Natural killer cell (primary cell): ENCODE measurements around the gene SASH1. TPM values are rescaled to one million over a fixed set of nuclear protein-coding genes. Genes with fewer than 3 reads are reported as not detected.

Experiments
- ATAC-seq, 3 donors: fragments of 150-1000 bp in 2 of 3; fragments of 200-7000 bp in 1 of 3; cut with Tn5 transposase; 1 replicate in 1 of 3; 2 replicates in 2 of 3; pipeline ENCODE4 v1.10.0; 2021; ENCODE audit warnings: mild to moderate bottlenecking in 2 of 3, moderate library complexity in 2 of 3
- DNase-seq, 2 donors: peaks; one replicate each; pipeline versions ENCODE4 v3.0.0 to v3.0.0-alpha.2; 2013 to 2021; ENCODE audit warnings: mixed read lengths in 1 of 2
- H3K27ac ChIP-seq: one replicate; pipeline ENCODE4 v1.5.1; 2013; ENCODE audit warnings: mild to moderate bottlenecking, low read length
- H3K27me3 ChIP-seq: one replicate; pipeline ENCODE4 v1.6.1; 2013; ENCODE audit warnings: low read length; ENCODE audit not compliant: control insufficient read depth, insufficient read depth
- H3K36me3 ChIP-seq: one replicate; pipeline ENCODE4 v1.6.1; 2013; ENCODE audit warnings: low read length; ENCODE audit not compliant: control insufficient read depth, insufficient read depth
- H3K4me1 ChIP-seq: one replicate; pipeline ENCODE4 v1.6.1; 2013; ENCODE audit warnings: low read length; ENCODE audit not compliant: control insufficient read depth, insufficient read depth
- H3K4me3 ChIP-seq: one replicate; pipeline ENCODE4 v1.5.1; 2013; ENCODE audit warnings: low read length
- H3K9me3 ChIP-seq: one replicate; pipeline ENCODE4 v1.6.1; 2013; ENCODE audit warnings: low read length; ENCODE audit not compliant: control insufficient read depth, insufficient read depth
- H3K27ac Mint-ChIP-seq, 2 donors: one replicate each; pipeline ENCODE4 v1.8.0; 2022; ENCODE audit warnings: mild to moderate bottlenecking in 2 of 2, mixed read lengths in 2 of 2, moderate library complexity in 1 of 2
- H3K27me3 Mint-ChIP-seq, 2 donors: one replicate each; pipeline ENCODE4 v1.8.0; 2022; ENCODE audit warnings: low read depth in 2 of 2, mixed read lengths in 2 of 2
- H3K36me3 Mint-ChIP-seq: one replicate; pipeline ENCODE4 v1.8.0; 2022; ENCODE audit warnings: mixed read lengths
- H3K4me1 Mint-ChIP-seq, 2 donors: one replicate each; pipeline ENCODE4 v1.8.0; 2022; ENCODE audit warnings: mixed read lengths in 2 of 2
- H3K4me3 Mint-ChIP-seq: one replicate; pipeline ENCODE4 v1.8.0; 2022; ENCODE audit warnings: mild to moderate bottlenecking, moderate library complexity, mixed read lengths
- H3K9me3 Mint-ChIP-seq, 2 donors: one replicate each; pipeline ENCODE4 v1.8.0; 2022; ENCODE audit warnings: mixed read lengths in 2 of 2
- CTCF ChIP-seq: fragments of 200-600 bp; IDR thresholded peaks from one replicate; pipeline ENCODE4 v1.8.0; 2022; ENCODE audit warnings: antibody characterized with exemption
- WGBS: methylation state at CpG from one replicate; pipeline ENCODE4 v1.1.7; 2013; ENCODE audit warnings: missing lambda C conversion rate; ENCODE audit not compliant: insufficient coverage; 5-methylcytosine and 5-hydroxymethylcytosine counted together
- intact Hi-C: fragments of 100-400 bp; cut with micrococcal nuclease; formaldehyde crosslinking; loops from one replicate; pipeline ENCODE4 v1.14.2; 2022
- total RNA-seq, 4 donors: library from RNA; stranded (reverse); fragments of 120-200 nt in 1 of 4; gene quantifications; one replicate each; pipeline versions ENCODE4 v1.2.3 to v1.2.4, GENCODE V29; 2013 to 2022

SASH1 gene
- total RNA-seq, 3 donors from 2014 or later (not counting 1 experiment from before 2014, with no cell fraction given) = 0.63 to 6.2 (median 2.7) TPM

GRCh38 chr6:148436466-148436865 lies 93.8 kb downstream of the SASH1 start:
- no peaks in the 10 kb centered on the region for H3K27me3 ChIP-seq
- intact Hi-C loops = no loop called here
- Mint-ChIP-seq H3K4me1 (no peaks in the 10 kb centered on the region), H3K27ac (no peak overlapping the region), H3K36me3 (no peaks in the 10 kb centered on the region), H3K4me3 (no peak overlapping the region), H3K9me3 (no peaks in the 10 kb centered on the region), H3K27me3 (peaks cover 0 to 5% of the 10 kb centered on the region in 2 donors)
- H3K4me1 ChIP-seq = no peaks in the 10 kb centered on the region
- no peaks in the 10 kb centered on the region for H3K36me3 ChIP-seq
- H3K9me3 ChIP-seq = no peaks in the 10 kb centered on the region
- no peak overlapping the region for H3K4me3 ChIP-seq
- no peak overlapping the region for H3K27ac ChIP-seq
- DNase-seq (no peak), ATAC-seq (no peak)
- no peak for TF ChIP-seq CTCF
- WGBS = 90% methylated on average over 1 of the region's 1 CpG

GRCh38 chr6:148438632-148439031 lies 96.0 kb downstream of the SASH1 start:
- Mint-ChIP-seq H3K36me3 (no peaks in the 10 kb centered on the region), H3K27ac (no peak overlapping the region), H3K27me3 (peaks cover 0 to 5% of the 10 kb centered on the region in 2 donors), H3K4me1 (peaks cover 0 to 4% of the 10 kb centered on the region in 2 donors), H3K9me3 (no peaks in the 10 kb centered on the region), H3K4me3 (no peak overlapping the region)
- Histone ChIP-seq H3K27me3 (no peaks in the 10 kb centered on the region), H3K4me3 (no peak overlapping the region), H3K27ac (no peak overlapping the region), H3K9me3 (no peaks in the 10 kb centered on the region), H3K4me1 (no peaks in the 10 kb centered on the region), H3K36me3 (no peaks in the 10 kb centered on the region)
- WGBS = 92% methylated on average over 4 of the region's 7 CpGs
- no peak for TF ChIP-seq CTCF
- intact Hi-C loops = no loop called here
- ATAC-seq (no peak), DNase-seq (no peak)

- H3K27me3 Mint-ChIP-seq = peaks cover 0 to 2% of the 10 kb centered on the region in 2 donors
- H3K9me3 Mint-ChIP-seq = no peaks in the 10 kb centered on the region
- ATAC-seq = no peak
- H3K4me3 Mint-ChIP-seq = no peak overlapping the region
- DNase-seq = no peak
- H3K27ac ChIP-seq = no peak overlapping the region
- no peaks in the 10 kb centered on the region for H3K36me3 Mint-ChIP-seq
- H3K4me3 ChIP-seq = no peak overlapping the region
- no peak for TF ChIP-seq CTCF
- H3K27ac Mint-ChIP-seq = no peak overlapping the region
- H3K36me3 ChIP-seq = no peaks in the 10 kb centered on the region
- peaks cover 0 to 4% of the 10 kb centered on the region in 2 donors for H3K4me1 Mint-ChIP-seq
- WGBS = 93% methylated on average over 13 of the region's 13 CpGs
- no peaks in the 10 kb centered on the region for H3K9me3 ChIP-seq
- intact Hi-C loops = no loop called here
- no peaks in the 10 kb centered on the region for H3K4me1 ChIP-seq
- no peaks in the 10 kb centered on the region for H3K27me3 ChIP-seq
These were observed 97.4 kb downstream of the SASH1 start for GRCh38 chr6:148440016-148440415.

GRCh38 chr6:148440877-148441453 lies 98.3 kb downstream of the SASH1 start:
- Histone ChIP-seq H3K4me1 (no peaks in the 10 kb centered on the region), H3K4me3 (no peak overlapping the region), H3K9me3 (no peaks in the 10 kb centered on the region), H3K27ac (no peak overlapping the region), H3K27me3 (no peaks in the 10 kb centered on the region), H3K36me3 (no peaks in the 10 kb centered on the region)
- no peak for DNase-seq
- intact Hi-C loops = no loop called here
- Mint-ChIP-seq H3K27ac (no peak overlapping the region), H3K4me1 (peaks cover 0 to 4% of the 10 kb centered on the region in 2 donors), H3K4me3 (no peak overlapping the region), H3K36me3 (no peaks in the 10 kb centered on the region), H3K9me3 (no peaks in the 10 kb centered on the region), H3K27me3 (peaks cover 0 to 2% of the 10 kb centered on the region in 2 donors)
- 46% methylated on average over 9 of the region's 9 CpGs for WGBS
- no peak for ATAC-seq
- TF ChIP-seq CTCF = no peak
